GM12892 (cell line): ENCODE data around the gene CMTM1.

Source experiments
- POLR2A ChIP-seq: IDR thresholded peaks from 2 replicates; pipeline ENCODE4 v1.6.1; 2011; ENCODE audit warnings: low read depth, low read length, control low read depth
- POLR2AphosphoS5 ChIP-seq: IDR thresholded peaks from 2 replicates; pipeline ENCODE4 v1.6.1; 2011; ENCODE audit warnings: low read depth, low read length, control low read depth

DNA sequence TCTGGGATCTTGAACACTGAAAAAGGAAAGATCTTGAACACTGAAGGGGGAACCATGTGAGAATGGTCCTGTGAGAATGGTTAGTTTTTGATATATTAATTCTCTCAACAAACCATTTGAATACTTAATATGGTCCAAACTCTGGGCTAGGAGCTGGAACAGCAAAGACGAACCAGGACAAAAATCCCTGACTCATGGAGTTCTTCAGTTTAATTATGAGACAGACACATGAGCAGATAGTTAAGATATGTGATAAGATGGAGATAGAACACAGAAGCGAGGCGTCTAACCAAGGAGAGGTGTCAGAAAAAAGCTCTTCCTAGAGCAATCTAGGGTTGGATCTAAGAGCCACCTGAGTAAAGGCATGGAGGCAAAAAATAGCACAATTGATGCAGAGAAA lies 12.2 kb upstream of the CMTM1 start:
- no peak for TF ChIP-seq POLR2AphosphoS5
- TF ChIP-seq POLR2A = no peak
